D721Med (cell line): Measurements from ENCODE around the gene MOCS1.
A peak's percentile ranks its signal among the peaks of the same experiment; 100 is the strongest.

ENCODE experiments used
- DNase-seq: peaks from one replicate; pipeline ENCODE4 v3.0.0; 2011; ENCODE audit warnings: low spot score; ENCODE audit not compliant: insufficient read length
- FAIRE-seq: peaks from 2 replicates; lab custom pipeline; 2011; peaks lifted over from hg19 to GRCh38; lab: Jason Lieb, UNC
- TF ChIP-seq, protein P1 (sequence below): IDR thresholded peaks from 2 replicates; pipeline ENCODE4 v1.5.1; 2012; ENCODE audit warnings: mild to moderate bottlenecking, control low read depth; ENCODE audit not compliant: insufficient read depth; ENCODE audit errors: missing control alignments

The MOCS1 gene

GRCh38 chr6:39905640-39905975, 28.7 kb downstream of the MOCS1 start:
- DNase-seq: no peak
- TF ChIP-seq, protein P1, sequence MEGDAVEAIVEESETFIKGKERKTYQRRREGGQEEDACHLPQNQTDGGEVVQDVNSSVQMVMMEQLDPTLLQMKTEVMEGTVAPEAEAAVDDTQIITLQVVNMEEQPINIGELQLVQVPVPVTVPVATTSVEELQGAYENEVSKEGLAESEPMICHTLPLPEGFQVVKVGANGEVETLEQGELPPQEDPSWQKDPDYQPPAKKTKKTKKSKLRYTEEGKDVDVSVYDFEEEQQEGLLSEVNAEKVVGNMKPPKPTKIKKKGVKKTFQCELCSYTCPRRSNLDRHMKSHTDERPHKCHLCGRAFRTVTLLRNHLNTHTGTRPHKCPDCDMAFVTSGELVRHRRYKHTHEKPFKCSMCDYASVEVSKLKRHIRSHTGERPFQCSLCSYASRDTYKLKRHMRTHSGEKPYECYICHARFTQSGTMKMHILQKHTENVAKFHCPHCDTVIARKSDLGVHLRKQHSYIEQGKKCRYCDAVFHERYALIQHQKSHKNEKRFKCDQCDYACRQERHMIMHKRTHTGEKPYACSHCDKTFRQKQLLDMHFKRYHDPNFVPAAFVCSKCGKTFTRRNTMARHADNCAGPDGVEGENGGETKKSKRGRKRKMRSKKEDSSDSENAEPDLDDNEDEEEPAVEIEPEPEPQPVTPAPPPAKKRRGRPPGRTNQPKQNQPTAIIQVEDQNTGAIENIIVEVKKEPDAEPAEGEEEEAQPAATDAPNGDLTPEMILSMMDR: no peak
- FAIRE-seq: no peak

- TF ChIP-seq, protein P1: no peak
- no peak for FAIRE-seq
Measured at GRCh38 chr6:39904946-39905639, 29.2 kb downstream of the MOCS1 start.

DNA sequence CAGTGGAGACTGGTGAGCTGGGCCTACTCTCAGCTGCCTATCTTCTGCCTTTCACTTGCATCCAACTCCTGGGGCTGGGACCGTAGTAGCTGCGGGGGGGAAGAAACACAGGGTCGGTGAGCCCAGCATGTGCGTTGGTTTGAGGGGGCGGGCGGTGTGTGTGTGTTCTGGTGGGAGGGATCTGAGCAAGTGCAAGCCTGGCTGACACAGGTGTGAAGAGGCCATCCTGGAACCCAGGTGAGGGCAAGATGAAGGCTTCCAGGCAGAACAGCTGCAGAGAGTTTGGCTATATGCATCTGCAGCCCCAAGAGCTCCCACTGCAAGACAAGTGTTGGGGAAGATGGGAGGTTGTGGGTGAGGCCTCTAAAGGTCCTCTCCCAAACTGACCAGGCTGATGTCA, 30.6 kb downstream of the MOCS1 start:
- DNase-seq (no peak), FAIRE-seq (no peak)
- TF ChIP-seq, protein P1: no peak

More at GRCh38 chr6:39904946-39905639, 29.2 kb downstream of the MOCS1 start:
- DNase-seq: no peak

- TF ChIP-seq, protein P1: peak; percentile 13
- FAIRE-seq: no peak
- DNase-seq: no peak
Measured at GRCh38 chr6:39902786-39903465, 31.3 kb downstream of the MOCS1 start.

DNA sequence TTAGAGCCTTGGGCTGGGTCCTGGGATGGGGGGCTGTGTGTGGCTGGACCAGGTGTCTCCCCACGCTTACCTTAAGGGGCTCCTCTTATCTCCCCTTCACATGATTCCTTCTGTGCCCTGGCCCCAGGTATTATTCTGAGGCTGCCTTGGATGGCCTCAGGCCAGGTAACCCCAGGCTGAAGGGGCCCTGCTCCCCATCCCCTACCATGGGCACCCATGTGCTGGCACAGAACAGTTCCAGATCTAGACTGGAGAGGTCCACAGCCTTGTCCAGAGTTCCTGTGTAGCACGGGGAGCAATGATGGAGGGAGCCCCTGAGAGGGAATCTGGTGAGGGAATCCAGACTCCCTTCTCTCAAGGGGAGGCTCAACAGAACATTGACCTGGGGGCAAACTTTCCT, 32.1 kb downstream of the MOCS1 start:
- DNase-seq (no peak), FAIRE-seq (no peak)
- TF ChIP-seq, protein P1: no peak

- FAIRE-seq (no peak), DNase-seq (no peak)
Measured at GRCh38 chr6:39901670-39902069, 32.6 kb downstream of the MOCS1 start.

More at GRCh38 chr6:39901670-39902069, 32.6 kb downstream of the MOCS1 start:
- TF ChIP-seq, protein P1: no peak
